GM12801 (cell line): ENCODE results near the gene RIC8A.

ENCODE experiments used
- CTCF ChIP-seq: IDR thresholded peaks from one replicate; pipeline ENCODE4 v1.5.1; 2011; ENCODE audit warnings: control low read depth; ENCODE audit not compliant: insufficient read length; ENCODE audit errors: extremely low read depth

Gene RIC8A

GRCh38 chr11:199782-200181 lies 7.7 kb upstream of the RIC8A start:
- no peak for TF ChIP-seq CTCF

GRCh38 chr11:200224-201003 lies 7.1 kb upstream of the RIC8A start:
- no peak for TF ChIP-seq CTCF

- no peak for TF ChIP-seq CTCF
These were observed 5.5 kb upstream of the RIC8A start for GRCh38 chr11:201966-202365.

- TF ChIP-seq CTCF, result no peak
These were observed 5.0 kb upstream of the RIC8A start for GRCh38 chr11:202490-202889.

- TF ChIP-seq CTCF, result no peak
These were observed 4.2 kb upstream of the RIC8A start for GRCh38 chr11:203056-203944.

- TF ChIP-seq CTCF, result no peak
These were observed 3.4 kb upstream of the RIC8A start for GRCh38 chr11:203945-204586.

- TF ChIP-seq CTCF, result no peak
These were observed 2.9 kb upstream of the RIC8A start for GRCh38 chr11:204587-205109.
